Stimulated activated CD4-positive, alpha-beta T cell treated with anti-CD3 and anti-CD28 coated beads, Interleukin-4, amount 100 ng/mL, for 1 hour (primary cell): ENCODE measurements around the gene ZBTB48.
"Not testable (repeated sequence)": the region's sequence is repeated elsewhere in the genome, so short reads cannot be mapped to it uniquely, and the experiment has no call there.

Source experiments
- DNase-seq: peaks from one replicate; pipeline ENCODE4 v3.0.0-alpha.2; 2020

The ZBTB48 gene

DNA sequence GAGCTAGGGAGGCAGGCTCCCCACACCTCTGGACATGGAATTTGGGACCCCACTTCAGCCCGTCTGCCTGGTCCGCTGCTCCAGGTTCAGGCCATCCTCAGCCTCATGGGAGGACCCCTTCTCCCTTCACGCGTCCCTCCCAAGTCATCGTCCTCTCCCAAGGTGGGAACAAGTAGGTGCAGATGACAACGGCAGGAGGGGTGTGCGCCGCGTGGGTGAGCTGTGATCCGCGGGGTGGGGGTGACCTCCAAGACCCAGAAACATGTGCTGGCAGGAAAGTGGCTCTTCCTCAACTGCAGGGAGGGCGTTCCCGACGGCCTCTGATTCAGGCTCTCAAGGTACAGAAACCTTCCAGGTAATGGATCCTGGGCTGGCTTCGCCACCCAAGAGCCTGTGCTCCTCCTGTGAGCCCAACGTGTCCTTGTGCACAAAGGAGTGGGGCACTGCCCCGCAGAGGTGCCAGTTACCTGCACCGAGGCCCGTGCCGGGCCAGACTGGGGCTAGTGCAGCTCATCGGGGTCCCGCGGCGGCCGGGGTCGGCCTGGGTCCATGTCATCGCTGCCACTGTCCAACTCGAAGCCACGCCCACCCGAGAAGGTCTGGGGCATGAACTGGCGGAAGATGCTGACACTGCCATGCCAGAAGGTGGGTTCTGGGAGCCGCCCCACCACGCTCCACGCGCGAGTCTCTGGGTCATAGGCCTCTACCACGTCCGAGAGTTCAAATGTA lies 13.2 kb downstream of the ZBTB48 start:
- no peak for DNase-seq

DNA sequence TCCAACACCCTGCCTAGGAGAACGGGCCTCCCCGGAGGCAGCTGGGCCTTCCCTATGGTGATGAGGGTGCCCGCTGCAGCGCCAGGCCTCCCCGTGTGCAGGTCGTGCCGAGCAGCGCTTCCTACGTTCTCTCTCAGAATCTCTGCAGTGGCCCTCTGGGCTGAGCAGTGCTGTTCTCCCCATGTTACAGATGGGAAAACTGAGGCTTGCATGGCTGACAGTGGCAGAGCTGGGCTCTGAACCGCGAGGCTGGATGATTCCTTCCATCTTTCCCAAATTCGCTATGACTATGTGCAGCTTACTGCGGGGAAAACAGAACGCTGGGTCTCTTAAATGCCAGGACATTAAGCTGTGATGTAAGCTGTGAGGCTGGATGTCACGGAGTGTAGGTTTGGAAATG lies 14.0 kb downstream of the ZBTB48 start:
- DNase-seq = no peak

DNA sequence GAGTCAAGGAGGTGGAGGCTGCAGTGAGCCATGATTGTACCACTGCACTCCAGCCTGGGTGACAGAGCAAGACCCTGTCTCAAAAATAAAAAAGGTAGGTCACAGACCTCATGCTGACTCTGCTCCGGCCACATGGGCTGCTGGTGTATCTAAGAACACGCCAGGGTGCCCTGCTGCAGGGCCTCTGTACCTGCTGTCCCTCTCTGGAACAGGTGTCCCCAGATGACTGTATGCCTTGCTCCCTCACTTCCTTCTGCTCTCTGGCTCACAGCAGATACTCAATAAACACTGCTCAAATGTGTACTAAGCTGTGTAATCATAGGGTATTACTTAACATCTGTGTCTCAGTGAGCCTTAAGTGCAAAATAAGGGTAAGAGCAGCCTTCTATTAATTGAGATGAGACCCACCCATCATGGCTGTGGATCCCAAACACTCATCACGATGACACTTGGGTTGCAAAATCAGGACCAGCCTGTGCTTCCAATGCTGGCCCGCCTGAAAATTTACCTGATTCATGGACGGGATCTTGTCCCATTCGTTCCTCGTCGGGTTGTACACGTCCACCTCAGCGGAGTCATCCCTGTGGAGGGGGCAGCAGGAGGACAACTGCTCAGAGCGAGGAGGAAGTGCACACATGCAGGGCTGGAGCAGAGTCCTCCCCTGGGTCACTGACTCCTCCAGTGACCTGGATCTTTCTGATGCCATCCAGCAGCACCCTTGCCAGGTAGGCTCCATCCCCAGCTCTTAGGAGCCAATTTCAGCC lies 15.4 kb downstream of the ZBTB48 start:
- no peak for DNase-seq

- DNase-seq = no peak
Measured at GRCh38 chr1:6596351-6596750, 16.6 kb downstream of the ZBTB48 start.

DNA sequence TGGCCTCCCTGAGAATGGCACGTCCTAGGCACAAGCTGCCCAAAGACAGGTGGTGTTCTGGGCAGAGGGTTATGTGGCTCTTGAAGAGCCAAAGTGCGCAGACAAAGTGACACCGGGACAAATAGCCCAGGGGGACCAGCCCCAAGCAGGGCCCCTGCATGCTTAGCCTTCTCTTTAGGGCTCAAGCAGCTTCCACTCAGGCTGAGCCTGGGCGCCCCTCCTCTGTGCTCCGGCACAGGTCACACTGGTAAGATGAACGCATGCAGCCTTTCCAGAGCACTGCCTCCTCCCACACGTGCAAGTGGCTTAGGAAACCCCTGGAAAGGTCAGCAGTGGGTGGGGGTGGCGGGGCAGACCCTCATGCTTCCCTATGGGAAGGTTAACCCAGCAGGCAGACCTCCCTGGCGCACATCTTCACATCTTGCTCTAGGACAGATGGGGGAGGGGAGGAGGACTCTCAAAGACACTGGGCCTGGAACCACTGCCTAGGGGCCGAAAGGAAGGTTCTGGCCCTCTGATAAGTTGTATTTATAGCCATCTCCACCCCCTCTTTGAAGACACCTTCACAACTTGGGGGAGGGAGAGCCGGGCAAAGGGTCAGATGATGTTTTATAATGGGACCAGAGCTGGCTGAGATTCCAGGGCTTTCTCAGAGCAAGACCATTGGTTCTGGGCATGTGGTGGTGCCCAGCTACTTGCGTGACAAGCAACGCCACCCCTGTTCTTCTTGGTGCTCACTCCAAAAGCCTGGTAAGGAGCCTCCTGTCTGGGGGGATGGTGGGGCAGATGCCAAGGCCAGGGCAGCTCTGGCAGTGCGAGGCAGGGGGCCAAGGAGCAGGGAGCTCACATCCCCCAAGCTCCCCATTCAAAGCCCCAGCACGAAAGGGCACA lies 17.3 kb downstream of the ZBTB48 start:
- DNase-seq = no peak

DNA sequence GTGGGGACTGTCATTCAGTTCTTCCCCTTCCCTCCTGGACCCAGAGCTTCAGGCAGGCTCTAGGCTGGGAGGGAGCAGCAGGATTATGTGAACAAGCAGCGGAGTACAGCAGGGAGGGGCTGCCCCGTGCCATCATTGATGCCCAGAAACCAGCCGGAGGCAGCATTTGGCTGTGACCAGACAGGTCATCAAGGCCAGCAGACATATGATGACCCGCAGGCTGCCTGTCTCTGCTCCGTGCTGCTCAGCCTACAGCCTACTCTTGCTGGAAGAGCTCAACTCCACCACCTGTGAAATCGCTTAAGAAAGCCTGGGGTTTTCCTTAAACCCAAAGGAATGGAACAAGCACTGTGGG lies 18.0 kb downstream of the ZBTB48 start:
- no peak for DNase-seq

- DNase-seq = peak; percentile 67
Measured at GRCh38 chr1:6599141-6599975, 19.6 kb downstream of the ZBTB48 start.

DNA sequence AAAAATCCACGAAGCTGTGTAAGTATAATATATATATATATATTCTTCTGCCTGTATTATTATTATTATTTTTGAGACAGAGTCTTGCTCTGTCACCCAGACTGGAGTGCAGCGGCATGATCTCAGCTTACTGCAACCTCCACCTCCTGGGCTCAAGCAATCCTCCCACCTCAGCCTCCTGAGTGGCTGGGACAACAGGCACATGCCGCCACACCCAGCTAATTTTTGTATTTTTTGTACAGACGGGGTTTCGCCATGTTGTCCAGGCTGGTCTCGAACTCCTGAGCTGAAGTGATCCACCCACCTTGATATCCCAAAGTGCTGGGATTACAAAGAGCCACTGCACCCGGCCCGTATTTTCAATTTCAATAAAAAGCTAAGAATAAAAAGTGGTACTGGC lies 20.2 kb downstream of the ZBTB48 start:
- not testable (repeated sequence) for DNase-seq

DNA sequence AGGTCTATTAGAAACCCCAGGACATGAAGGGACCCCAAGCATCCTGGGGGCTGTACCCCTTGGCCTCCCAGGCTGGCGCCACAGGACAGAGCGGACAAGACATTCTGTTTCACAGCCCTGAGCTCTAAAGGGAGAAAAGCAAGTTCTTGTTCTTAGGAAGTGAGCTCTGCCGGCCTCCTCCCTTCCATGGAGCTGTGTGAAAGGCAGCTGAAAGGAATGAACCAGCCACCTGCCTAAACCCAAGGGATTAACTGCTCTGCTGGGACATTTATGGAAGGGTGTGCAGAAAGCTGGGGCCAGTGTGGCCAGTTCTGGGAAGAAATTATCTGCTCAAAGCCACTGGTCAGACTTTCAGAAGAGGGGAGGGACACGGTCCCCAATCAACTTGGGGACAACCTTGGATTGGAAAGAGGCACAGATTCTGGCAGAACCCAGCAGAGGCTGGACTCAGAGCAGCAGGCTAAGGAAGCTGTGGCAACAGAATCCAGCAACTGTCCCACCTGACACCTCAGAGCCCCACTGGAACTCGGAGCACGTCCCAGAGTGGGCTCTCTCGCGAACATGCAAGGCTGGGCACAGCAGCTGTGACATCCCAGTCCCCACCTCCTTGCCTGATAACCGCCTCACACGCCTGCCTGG lies 20.7 kb downstream of the ZBTB48 start:
- no peak for DNase-seq

GRCh38 chr1:6601049-6601922 lies 21.5 kb downstream of the ZBTB48 start:
- DNase-seq = peak; percentile 81

DNA sequence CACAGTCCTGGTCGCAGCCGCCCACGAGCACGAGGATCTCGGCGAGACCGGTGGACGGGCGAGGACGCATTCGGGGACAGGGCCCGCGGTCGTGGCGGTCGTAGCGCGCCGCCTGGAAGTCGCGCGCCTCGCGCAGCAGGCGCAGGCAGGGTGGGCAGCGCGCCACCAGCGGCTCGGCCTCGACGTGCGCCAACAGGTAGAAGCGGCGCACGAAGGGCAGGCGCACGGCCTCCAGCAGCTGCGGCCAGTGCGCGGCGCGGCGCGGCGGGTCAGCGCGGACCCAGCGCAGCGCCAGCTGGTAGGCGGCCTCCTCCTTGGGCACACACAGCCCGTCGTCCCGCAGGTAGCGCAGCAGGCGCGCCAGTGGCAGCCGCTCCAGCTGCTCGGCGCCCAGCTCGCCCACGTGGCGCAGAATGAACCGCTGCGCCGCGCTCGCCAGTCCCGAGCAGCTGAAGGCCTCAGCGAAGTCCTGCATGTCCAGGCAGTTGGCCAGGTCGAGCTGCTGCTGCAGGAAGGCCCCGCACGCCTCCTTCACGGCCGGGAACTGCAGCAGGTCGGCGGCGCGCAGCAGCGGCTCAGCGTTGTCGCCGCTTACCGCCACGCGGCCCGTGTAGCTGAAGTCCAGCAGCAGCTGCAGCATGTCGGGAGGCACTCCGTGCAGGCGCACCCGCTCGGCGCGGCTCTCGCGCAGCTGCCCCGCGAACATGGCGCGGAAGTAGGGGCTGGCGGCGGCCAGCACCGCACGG lies 22.3 kb downstream of the ZBTB48 start:
- peak; percentile 43 for DNase-seq

DNA sequence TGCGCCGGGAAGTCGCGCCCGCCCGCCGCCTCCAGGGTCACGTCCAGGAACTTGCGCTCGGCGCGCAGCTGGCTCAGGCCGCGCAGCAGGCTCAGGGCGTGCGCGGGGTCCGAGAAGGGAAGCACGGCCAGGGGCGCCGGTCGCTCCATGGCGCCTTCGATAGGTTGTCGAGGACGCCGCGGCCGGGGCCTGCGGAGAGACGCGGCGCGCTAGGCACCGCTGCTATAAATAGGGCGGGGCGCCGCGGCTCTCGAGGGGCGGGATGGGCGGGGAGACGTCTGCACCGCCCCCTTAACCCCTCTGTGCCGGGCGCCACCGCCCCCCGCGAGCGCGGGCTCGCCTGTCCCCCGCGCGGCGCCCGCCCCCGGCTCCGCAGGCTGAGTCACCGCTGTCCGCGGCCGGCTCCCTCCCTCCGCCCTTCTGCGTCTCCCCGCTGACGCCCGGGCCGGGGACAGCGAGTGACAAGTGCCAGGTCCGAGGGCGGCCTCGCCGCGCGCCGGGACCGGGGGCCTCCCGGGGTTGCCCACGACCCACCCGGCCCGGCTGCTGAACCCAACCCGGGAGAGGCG lies 23.0 kb downstream of the ZBTB48 start, which contains the start of gene KLHL21:
Gene KLHL21, minus strand, starts transcription at position 201 of the 569 bp plus-strand sequence. Its CDS starts 52 bp downstream, at position 149.
- peak; percentile 89 for DNase-seq

DNA sequence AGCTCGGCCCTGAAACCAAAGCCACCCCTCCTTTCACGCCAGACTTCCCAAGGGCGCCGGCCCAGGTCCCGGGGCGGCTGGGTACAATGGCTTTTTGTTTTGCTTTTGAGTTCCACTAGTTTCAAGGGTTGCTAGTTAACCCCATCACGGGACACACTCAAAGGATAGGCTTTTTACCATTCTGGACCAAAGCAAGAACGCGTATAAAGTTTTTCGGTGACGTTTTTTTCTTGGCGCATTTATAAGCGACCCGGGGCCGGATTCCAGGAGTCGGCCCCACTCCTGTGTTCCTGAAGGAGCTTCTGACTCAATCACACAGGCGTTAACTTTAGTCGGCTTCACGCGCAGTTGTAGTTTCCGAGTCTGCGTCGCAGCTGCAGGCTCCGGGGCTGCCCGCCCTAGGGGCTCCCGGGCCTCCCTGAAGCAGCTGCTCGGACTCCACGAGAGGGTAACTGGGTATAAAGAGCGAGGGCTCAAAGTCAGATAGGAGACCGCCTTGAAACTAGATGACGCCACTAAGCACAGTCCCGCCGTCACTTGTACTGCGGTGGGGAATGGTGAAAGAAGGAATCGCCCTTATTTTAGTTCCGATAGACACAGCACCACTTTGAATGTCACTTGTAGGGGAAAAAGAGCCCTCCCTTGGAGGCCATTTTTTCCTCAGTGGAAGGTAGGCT lies 23.6 kb downstream of the ZBTB48 start:
- peak; percentile 53 for DNase-seq

DNA sequence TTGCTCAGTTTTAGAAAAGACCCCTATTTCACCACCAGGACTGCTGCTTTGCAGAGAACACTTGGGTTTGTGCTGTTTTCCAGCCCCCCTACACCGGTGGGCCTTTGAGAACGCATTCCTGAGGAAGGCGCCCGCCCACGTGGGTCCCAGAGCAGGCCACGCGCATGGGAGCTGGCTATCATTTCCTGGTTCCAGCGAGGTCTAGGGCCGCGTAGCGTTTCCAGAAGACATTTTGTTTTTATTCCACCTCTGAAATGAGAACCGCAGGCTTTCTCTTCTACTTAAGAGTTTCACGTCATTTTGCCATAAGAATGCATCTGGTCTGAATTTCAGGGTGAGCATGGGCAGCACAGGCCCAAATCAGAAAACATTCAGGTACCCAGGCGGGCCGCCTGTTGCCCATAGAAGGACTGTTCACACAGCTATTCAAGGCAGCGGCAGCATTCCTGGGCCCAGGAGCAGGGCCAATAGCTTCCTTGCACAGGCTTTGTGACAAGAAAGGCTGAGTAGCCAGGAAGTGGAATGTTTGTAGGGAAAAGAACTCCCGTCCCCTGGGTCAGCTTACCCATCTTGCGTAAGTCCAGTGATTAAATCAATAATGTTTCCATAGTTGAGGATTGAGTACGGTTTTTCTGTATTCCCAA lies 24.2 kb downstream of the ZBTB48 start:
- no peak for DNase-seq

DNA sequence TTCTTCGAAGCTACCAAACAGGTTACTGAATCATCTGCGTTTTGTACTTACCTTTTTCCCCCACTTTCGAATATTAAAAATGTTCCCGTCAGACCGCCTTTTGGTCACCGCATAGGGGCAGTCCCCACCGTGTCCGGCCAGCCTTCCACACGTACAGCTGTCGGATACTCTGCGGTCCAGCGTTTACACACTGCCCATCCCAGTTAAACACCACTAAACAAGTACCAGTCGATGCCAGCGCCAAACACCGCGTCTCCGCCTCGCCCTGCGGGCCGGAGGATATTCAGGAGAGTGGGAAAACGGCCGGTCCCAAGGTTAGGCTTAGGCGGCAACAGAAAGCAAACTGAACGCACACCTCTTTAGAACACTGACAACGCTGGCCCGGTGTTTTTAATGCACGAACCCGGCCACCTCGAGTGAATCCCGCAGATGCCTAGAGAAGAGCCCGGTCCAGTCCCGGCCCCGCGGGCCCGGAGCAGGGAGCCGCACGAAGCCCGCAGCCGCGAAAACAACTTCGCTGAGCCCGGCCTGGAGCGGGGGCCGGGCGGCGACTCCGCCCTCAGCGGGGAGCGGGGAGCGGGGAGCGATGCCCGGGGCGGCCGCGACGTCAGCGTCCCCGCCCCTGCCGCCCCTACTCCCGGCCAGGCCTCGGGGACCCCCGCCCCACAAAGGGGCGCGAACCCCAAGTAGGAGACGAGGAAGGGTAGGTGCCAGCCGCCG lies 33.0 kb downstream of the ZBTB48 start:
- no peak for DNase-seq

- DNase-seq = peak; percentile 99
Measured at GRCh38 chr1:6613361-6614018, 33.7 kb downstream of the ZBTB48 start, which contains the start of gene PHF13. TSS of gene PHF13 (plus strand) at chr1:6613731. CDS start at chr1:6614067, 336 bp downstream.
